Measurements from ENCODE around the gene ATG12.
"Not testable (repeated sequence)": the region's sequence is repeated elsewhere in the genome, so short reads cannot be mapped to it uniquely, and the experiment has no call there.

ATG12 gene

GRCh38 chr5:115841382-115842088 lies at the start of gene ATG12, which contains the start of gene AP3S1:
TSS of gene ATG12 (minus strand) at chr5:115841565. CDS start at chr5:115841552, 13 bp downstream.
TSS of gene AP3S1 (plus strand) at chr5:115841935. CDS start at chr5:115842038, 103 bp downstream.
- peak; percentile 80 for DNase-seq

- DNase-seq, result no peak
These were observed 46.7 kb upstream of the ATG12 start for GRCh38 chr5:115888027-115888426.

- DNase-seq, result not testable (repeated sequence)
These were observed 43.8 kb upstream of the ATG12 start for GRCh38 chr5:115885208-115885607.

- no peak for DNase-seq
These were observed 43.3 kb upstream of the ATG12 start for GRCh38 chr5:115884704-115885103.

- DNase-seq, result not testable (repeated sequence)
These were observed 41.1 kb upstream of the ATG12 start for GRCh38 chr5:115882434-115882833.

- DNase-seq, result not testable (repeated sequence)
These were observed 36.0 kb upstream of the ATG12 start for GRCh38 chr5:115877342-115877741.

- no peak for DNase-seq
These were observed 34.1 kb upstream of the ATG12 start for GRCh38 chr5:115875447-115875846.

- DNase-seq, result peak; percentile 3
These were observed 32.0 kb upstream of the ATG12 start for GRCh38 chr5:115873392-115873791.

- DNase-seq, result no peak
These were observed 31.1 kb upstream of the ATG12 start for GRCh38 chr5:115872447-115872846.

GRCh38 chr5:115869256-115869795 lies 28.0 kb upstream of the ATG12 start:
- no peak for DNase-seq

GRCh38 chr5:115859378-115859777 lies 18.0 kb upstream of the ATG12 start:
- DNase-seq, result no peak

- DNase-seq, result no peak
These were observed 17.0 kb upstream of the ATG12 start for GRCh38 chr5:115858396-115858795.

- DNase-seq, result no peak
These were observed 16.4 kb upstream of the ATG12 start for GRCh38 chr5:115857626-115858349.

GRCh38 chr5:115857057-115857479 lies 15.7 kb upstream of the ATG12 start:
- DNase-seq, result no peak

GRCh38 chr5:115855959-115856358 lies 14.6 kb upstream of the ATG12 start:
- DNase-seq, result no peak

GRCh38 chr5:115854139-115854538 lies 12.8 kb upstream of the ATG12 start:
- no peak for DNase-seq

- no peak for DNase-seq
These were observed 9.5 kb upstream of the ATG12 start for GRCh38 chr5:115850744-115851416.

GRCh38 chr5:115849258-115849798 lies 8.0 kb upstream of the ATG12 start:
- DNase-seq, result no peak

- DNase-seq, result no peak
These were observed 5.9 kb upstream of the ATG12 start for GRCh38 chr5:115847290-115847689.

GRCh38 chr5:115844321-115844817 lies 3.0 kb upstream of the ATG12 start:
- no peak for DNase-seq

- DNase-seq, result no peak
These were observed 2.2 kb upstream of the ATG12 start for GRCh38 chr5:115843444-115844130.

GRCh38 chr5:115842952-115843351 lies 1.6 kb upstream of the ATG12 start:
- peak; percentile 4 for DNase-seq

Data from NCI-H1436 (cell line).